GM10847 (cell line): Measurements from ENCODE around the gene OOSP4A.

ENCODE experiments used
- POLR2A ChIP-seq: IDR thresholded peaks from 2 replicates; pipeline ENCODE4 v1.6.1; 2011; ENCODE audit not compliant: insufficient read length; ENCODE audit errors: extremely low read depth

The OOSP4A gene

GRCh38 chr11:59960502-59961381 is 3.1 kb upstream of the OOSP4A start:
- no peak for TF ChIP-seq POLR2A

GRCh38 chr11:59962107-59962482 is 1.7 kb upstream of the OOSP4A start:
- TF ChIP-seq POLR2A: no peak

GRCh38 chr11:59965424-59965823 is 1.6 kb downstream of the OOSP4A start:
- no peak for TF ChIP-seq POLR2A

- no peak for TF ChIP-seq POLR2A
Measured at GRCh38 chr11:59966201-59966600, 2.4 kb downstream of the OOSP4A start.

GRCh38 chr11:59967677-59968394 is 4.0 kb downstream of the OOSP4A start:
- no peak for TF ChIP-seq POLR2A

GRCh38 chr11:59968395-59968783 is 4.6 kb downstream of the OOSP4A start:
- TF ChIP-seq POLR2A: no peak

GRCh38 chr11:59973097-59973496 is 9.3 kb downstream of the OOSP4A start:
- no peak for TF ChIP-seq POLR2A

GRCh38 chr11:59981106-59981770 is 17.4 kb downstream of the OOSP4A start:
- no peak for TF ChIP-seq POLR2A

- TF ChIP-seq POLR2A: no peak
Measured at GRCh38 chr11:59983212-59983611, 19.4 kb downstream of the OOSP4A start.

GRCh38 chr11:59984368-59984767 is 20.5 kb downstream of the OOSP4A start:
- TF ChIP-seq POLR2A: no peak

GRCh38 chr11:59990421-59990820 is 26.6 kb downstream of the OOSP4A start:
- no peak for TF ChIP-seq POLR2A

- TF ChIP-seq POLR2A: no peak
Measured at GRCh38 chr11:59992425-59992824, 28.6 kb downstream of the OOSP4A start.

GRCh38 chr11:59997800-59998199 is 34.0 kb downstream of the OOSP4A start:
- TF ChIP-seq POLR2A: no peak

- TF ChIP-seq POLR2A: no peak
Measured at GRCh38 chr11:59999691-60000090, 35.9 kb downstream of the OOSP4A start.

- TF ChIP-seq POLR2A: no peak
Measured at GRCh38 chr11:60003729-60004128, 39.9 kb downstream of the OOSP4A start.

- TF ChIP-seq POLR2A: no peak
Measured at GRCh38 chr11:60005360-60005759, 41.5 kb downstream of the OOSP4A start.
